Erythroblast (primary cell): ENCODE results near the gene DPYSL4.

Source experiments
- GATA1 ChIP-seq: IDR thresholded peaks from 2 replicates; pipeline ENCODE4 v1.6.1; 2011; ENCODE audit warnings: low read depth, mild to moderate bottlenecking, control low read depth, low read length, moderate library complexity
- POLR2A ChIP-seq: IDR thresholded peaks from 2 replicates; pipeline ENCODE4 v1.6.1; 2011; ENCODE audit warnings: mild to moderate bottlenecking, low read length

DNA sequence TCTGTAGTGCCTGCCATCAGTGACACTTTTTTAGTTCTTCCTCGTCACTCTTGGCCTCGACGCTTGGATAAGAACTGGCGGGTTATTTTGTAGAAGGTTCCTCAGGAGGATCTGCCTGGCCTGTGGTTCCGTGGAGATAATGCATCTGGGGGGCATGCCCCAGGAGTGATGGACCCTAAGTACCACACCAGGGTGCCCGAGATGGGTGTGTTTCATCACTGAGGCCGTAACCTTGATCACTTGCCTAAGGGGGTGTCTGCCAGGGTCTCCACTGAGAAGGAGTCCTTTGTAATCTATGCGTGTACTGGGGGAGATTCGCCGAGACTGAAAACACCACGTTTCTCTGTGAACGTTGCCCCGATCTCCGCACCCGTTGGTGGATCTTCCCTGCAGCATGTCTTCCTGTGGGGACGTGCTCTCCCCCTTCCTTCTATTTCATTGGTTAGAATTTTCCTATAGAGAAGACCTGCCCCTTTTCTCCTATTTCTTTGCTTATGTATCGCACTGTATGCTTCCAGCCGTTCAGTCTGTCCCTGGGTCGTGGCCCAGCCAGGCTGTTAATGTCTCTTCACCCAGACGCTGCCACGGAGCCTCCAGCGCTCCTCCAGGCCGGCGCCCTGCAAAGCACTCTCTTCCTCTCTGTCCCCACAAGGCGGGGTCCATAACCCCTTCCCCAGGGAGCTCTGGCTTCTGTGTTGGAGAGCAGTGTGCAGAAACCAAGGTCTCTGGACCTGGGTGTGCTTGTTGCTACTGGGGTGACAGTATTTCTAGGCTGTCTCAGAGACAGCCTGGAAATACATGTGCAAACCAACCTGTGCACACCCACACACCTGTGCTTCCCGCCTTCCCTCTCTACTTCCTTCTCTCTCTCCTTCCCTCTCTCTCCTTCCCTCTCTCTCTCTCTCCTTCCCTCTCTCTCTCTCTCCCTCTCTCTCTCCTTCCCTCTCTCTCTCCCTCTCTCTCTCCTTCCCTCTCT, 14.4 kb upstream of the DPYSL4 start:
- TF ChIP-seq POLR2A (no peak), GATA1 (no peak)
